Keratinocyte (primary cell): ENCODE data around the gene POLE. TPM values are rescaled to one million over a fixed set of nuclear protein-coding genes. Genes with fewer than 3 reads are reported as not detected.

Source experiments
- DNase-seq: peaks from one replicate; pipeline ENCODE4 v3.0.0-alpha.2; 2011; ENCODE audit warnings: low read depth, missing footprints, low spot score
- FAIRE-seq: peaks from 2 replicates; lab custom pipeline; 2011; peaks lifted over from hg19 to GRCh38; lab: Jason Lieb, UNC
- H2AFZ ChIP-seq: 2 replicates; pipeline ENCODE4 v1.6.0; 2012; ENCODE audit warnings: low read length, control low read depth, inconsistent platforms; ENCODE audit not compliant: control insufficient read depth
- H3K27ac ChIP-seq: 2 replicates; pipeline ENCODE4 v1.5.1; 2011; ENCODE audit warnings: low read length; ENCODE audit not compliant: control insufficient read depth, insufficient read depth
- H3K27me3 ChIP-seq: 3 replicates; pipeline ENCODE4 v1.6.0; 2011; ENCODE audit warnings: low read length; ENCODE audit not compliant: control insufficient read depth, insufficient read depth; ENCODE audit errors: extremely low read depth
- H3K36me3 ChIP-seq, 2 experiments: 2 replicates in 1 of 2; 3 replicates in 1 of 2; pipeline ENCODE4 v1.5.1; 2011; ENCODE audit warnings: low read length in 2 of 2, mild to moderate bottlenecking in 1 of 2; ENCODE audit not compliant: control insufficient read depth in 2 of 2, insufficient read depth in 2 of 2; ENCODE audit errors: extremely low read depth in 1 of 2
- H3K4me1 ChIP-seq: 3 replicates; pipeline ENCODE4 v1.5.1; 2011; ENCODE audit warnings: low read length; ENCODE audit not compliant: control insufficient read depth, insufficient read depth; ENCODE audit errors: extremely low read depth
- H3K4me2 ChIP-seq: 3 replicates; pipeline ENCODE4 v1.6.0; 2011; ENCODE audit warnings: low read depth, low read length; ENCODE audit not compliant: control insufficient read depth, insufficient read depth; ENCODE audit errors: extremely low read depth
- H3K4me3 ChIP-seq, 3 experiments: fragments of 200-600 bp in 1 of 3; sonication (generic) in 1 of 3; 2 replicates in 2 of 3; 3 replicates in 1 of 3; pipeline ENCODE4 v1.5.1; 2011 to 2016; ENCODE audit warnings: low read length in 3 of 3, mild to moderate bottlenecking in 3 of 3, control low read depth in 2 of 3, inconsistent platforms in 1 of 3, low read depth in 1 of 3, mixed read lengths in 1 of 3, mixed run types in 1 of 3, moderate library complexity in 1 of 3; ENCODE audit not compliant: control insufficient read depth in 2 of 3, insufficient read depth in 2 of 3; ENCODE audit errors: extremely low read depth in 1 of 3
- H3K79me2 ChIP-seq: 2 replicates; pipeline ENCODE4 v1.6.0; 2012; ENCODE audit warnings: low read length; ENCODE audit not compliant: control insufficient read depth, insufficient read depth
- H3K9ac ChIP-seq: 3 replicates; pipeline ENCODE4 v1.6.0; 2011; ENCODE audit warnings: low read length; ENCODE audit not compliant: control insufficient read depth, insufficient read depth; ENCODE audit errors: extremely low read depth
- H3K9me1 ChIP-seq: 3 replicates; pipeline ENCODE4 v1.6.0; 2011; ENCODE audit warnings: low read length; ENCODE audit not compliant: control insufficient read depth, insufficient read depth; ENCODE audit errors: extremely low read depth
- H3K9me3 ChIP-seq: 2 replicates; pipeline ENCODE4 v1.5.1; 2012; ENCODE audit warnings: low read depth, low read length; ENCODE audit not compliant: control insufficient read depth
- H4K20me1 ChIP-seq: 3 replicates; pipeline ENCODE4 v1.6.0; 2011; ENCODE audit warnings: low read length; ENCODE audit not compliant: control insufficient read depth, insufficient read depth; ENCODE audit errors: extremely low read depth
- CTCF ChIP-seq, 3 experiments: IDR thresholded peaks in 1 of 3; conservative IDR thresholded peaks in 1 of 3; optimal IDR thresholded peaks in 1 of 3; 2 replicates in 2 of 3; 3 replicates in 1 of 3; pipeline versions ENCODE3 to v1.5.1; 2011; ENCODE audit warnings: low read length in 3 of 3, mild to moderate bottlenecking in 3 of 3, moderate library complexity in 2 of 3, control low read depth in 1 of 3, inconsistent platforms in 1 of 3; ENCODE audit not compliant: insufficient read depth in 2 of 3; ENCODE audit errors: extremely low read depth in 1 of 3
- EZH2 ChIP-seq: IDR thresholded peaks from one replicate; pipeline ENCODE4 v1.6.1; 2012; ENCODE audit warnings: inconsistent platforms, mild to moderate bottlenecking, low read length, moderate library complexity
- dilution Hi-C: fragments of 300-500 bp; cut with MboI; formaldehyde crosslinking; loops from one replicate; pipeline ENCODE4 v1.7.0; 2020; ENCODE audit warnings: low sequenced_read_pairs; ENCODE audit not compliant: extremely low pct_ligation_motif_present
- polyA plus RNA-seq, 5 experiments: library from polyadenylated mRNA; depleted of rRNA in 3 of 5; stranded (reverse) in 3 of 5; stranded (forward) in 1 of 5; unstranded in 1 of 5; fragments of >200 nt; gene quantifications; 1 replicate in 1 of 5; 2 replicates in 3 of 5; 3 replicates in 1 of 5; pipeline versions ENCODE4 v1.2.1 to v1.2.3, GENCODE V29; 2011 to 2012; ENCODE audit warnings: missing spikeins in 2 of 5, low read depth in 1 of 5, low replicate concordance in 1 of 5

POLE gene
- polyA plus RNA-seq, 1 donor (not counting 4 experiments of a cell fraction or from before 2014, with no cell fraction given), result 14.8 TPM

- Histone ChIP-seq H3K9ac (no peak overlapping the region), H3K9me1 (no peaks in the 10 kb centered on the region), H3K4me1 (no peaks in the 10 kb centered on the region), H3K4me2 (no peak overlapping the region), H4K20me1 (no peaks in the 10 kb centered on the region), H3K27me3 (peaks cover 10% of the 10 kb centered on the region), H3K9me3 (no peaks in the 10 kb centered on the region), H3K79me2 (no peaks in the 10 kb centered on the region), H2AFZ (no peak overlapping the region), H3K4me3 (no peak overlapping the region), H3K36me3 (peaks cover 0 to 2% of the 10 kb centered on the region in 2 experiments), H3K27ac (no peak overlapping the region)
- FAIRE-seq (no peak), DNase-seq (no peak)
- TF ChIP-seq CTCF (optimal IDR thresholded peaks at IDR 0.05 in 1 of 3, IDR thresholded peaks at IDR 0.05 in 1 of 3, conservative IDR thresholded peaks at IDR 0.05 in 1 of 3; ENCODE audit: extremely low read depth in 1 of 3, insufficient read depth in 2 of 3, low read length in 3 of 3) (no peak), EZH2 (no peak)
- dilution Hi-C loops, result no loop called here
These were observed 99.4 kb downstream of the POLE start for GRCh38 chr12:132587781-132588180.

GRCh38 chr12:132586929-132587328, 100.2 kb downstream of the POLE start:
- Histone ChIP-seq H3K27me3 (peaks cover 10% of the 10 kb centered on the region), H3K27ac (no peak overlapping the region), H3K9me3 (no peaks in the 10 kb centered on the region), H2AFZ (no peak overlapping the region), H3K4me3 (no peak overlapping the region), H3K9me1 (no peaks in the 10 kb centered on the region), H3K4me2 (no peak overlapping the region), H3K36me3 (peaks cover 0 to 2% of the 10 kb centered on the region in 2 experiments), H3K9ac (no peak overlapping the region), H3K4me1 (no peaks in the 10 kb centered on the region), H3K79me2 (no peaks in the 10 kb centered on the region), H4K20me1 (no peaks in the 10 kb centered on the region)
- DNase-seq (no peak), FAIRE-seq (no peak)
- dilution Hi-C loops, result no loop called here
- TF ChIP-seq CTCF (optimal IDR thresholded peaks at IDR 0.05 in 1 of 3, IDR thresholded peaks at IDR 0.05 in 1 of 3, conservative IDR thresholded peaks at IDR 0.05 in 1 of 3; ENCODE audit: extremely low read depth in 1 of 3, insufficient read depth in 2 of 3, low read length in 3 of 3), result no peak
- TF ChIP-seq EZH2, result no peak
